ENCODE data around the gene CMTM3. TPM values are rescaled to one million over a fixed set of nuclear protein-coding genes. Genes with fewer than 3 reads are reported as not detected.

Gene CMTM3
- total and polyA plus RNA-seq, 9 of the 15 experiments (the other 6 are each of a cell fraction or from before 2014, with no cell fraction given) = 4.6 to 33.4 (median 17.5) TPM

DNA sequence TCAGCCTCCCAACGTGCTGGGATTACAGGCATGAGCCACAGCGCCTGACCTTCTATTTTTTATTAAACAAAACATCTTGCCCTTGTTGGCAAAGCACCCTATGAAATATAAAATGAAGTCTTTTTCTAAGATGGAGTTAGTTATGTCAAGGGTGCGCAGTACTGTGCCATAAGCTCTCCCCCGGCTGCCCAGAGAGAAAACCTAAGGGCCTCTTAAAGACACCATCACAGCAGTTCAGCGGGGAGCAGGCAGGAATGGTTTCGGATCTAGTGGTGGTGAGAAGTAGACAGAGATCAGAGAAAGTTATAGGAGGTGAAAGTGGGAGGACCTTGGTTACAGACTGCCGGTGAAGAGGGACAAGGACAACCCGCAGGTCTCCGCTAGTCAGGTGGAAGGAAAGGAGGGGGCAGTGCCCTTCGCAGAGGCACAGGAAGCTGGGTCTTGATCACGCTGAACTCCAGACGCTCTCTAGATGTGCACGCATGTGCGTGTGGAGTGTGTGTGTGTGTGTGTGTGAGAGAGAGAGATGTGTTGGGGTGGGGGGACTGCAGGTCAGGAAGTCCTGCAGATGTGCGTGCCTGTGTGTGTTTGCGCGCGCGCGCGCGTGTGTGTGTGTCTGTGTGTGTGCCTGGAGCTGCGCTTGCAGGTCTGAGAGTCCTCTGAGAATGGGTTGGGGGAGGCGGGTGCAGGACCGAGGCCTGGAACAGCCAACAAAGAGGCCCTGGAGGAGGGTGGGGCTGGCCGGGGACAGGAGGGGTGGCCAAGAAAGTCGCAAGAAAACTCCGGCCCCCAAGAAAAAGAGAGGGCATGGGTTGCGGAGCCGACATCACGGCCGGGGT, 748 bp upstream of the CMTM3 start (continued):
- TF ChIP-seq, protein P1, sequence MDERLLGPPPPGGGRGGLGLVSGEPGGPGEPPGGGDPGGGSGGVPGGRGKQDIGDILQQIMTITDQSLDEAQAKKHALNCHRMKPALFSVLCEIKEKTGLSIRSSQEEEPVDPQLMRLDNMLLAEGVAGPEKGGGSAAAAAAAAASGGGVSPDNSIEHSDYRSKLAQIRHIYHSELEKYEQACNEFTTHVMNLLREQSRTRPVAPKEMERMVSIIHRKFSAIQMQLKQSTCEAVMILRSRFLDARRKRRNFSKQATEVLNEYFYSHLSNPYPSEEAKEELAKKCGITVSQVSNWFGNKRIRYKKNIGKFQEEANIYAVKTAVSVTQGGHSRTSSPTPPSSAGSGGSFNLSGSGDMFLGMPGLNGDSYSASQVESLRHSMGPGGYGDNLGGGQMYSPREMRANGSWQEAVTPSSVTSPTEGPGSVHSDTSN (CRISPR knock-in tag; IDR thresholded peaks at IDR 0.05; ENCODE audit: low read depth) = no peak
- TF ChIP-seq, protein P1 (tag; conservative IDR thresholded peaks at IDR 0.05; ENCODE audit: low read depth) = no peak; the same call in 1 of the 2 replicates
- TF ChIP-seq ETV1 (tag; conservative IDR thresholded peaks at IDR 0.05; ENCODE audit: low read depth) (no peak), KDM1A (IDR thresholded peaks at IDR 0.05) (no peak), RHOXF2B (CRISPR knock-in tag; conservative IDR thresholded peaks at IDR 0.05) (no peak), ZBTB7A (IDR thresholded peaks at IDR 0.05; ENCODE audit: borderline replicate concordance, control insufficient read depth, low read depth, low read length) (no peak), SMAD4 (CRISPR knock-in tag; conservative IDR thresholded peaks at IDR 0.05) (peak; percentile 91), ZNF766 (CRISPR knock-in tag; conservative IDR thresholded peaks at IDR 0.05) (peak; percentile 78), YY1 (IDR thresholded peaks at IDR 0.05; ENCODE audit: borderline replicate concordance in 1 of 3, control insufficient read depth in 1 of 3, extremely low read depth in 1 of 3, insufficient read depth in 3 of 3, insufficient read length in 1 of 3, insufficient replicate concordance in 2 of 3, low read depth in 1 of 3, low read length in 2 of 3) (no peak), CBFA2T2 (conservative IDR thresholded peaks at IDR 0.05) (0 out of 2 replicates have a peak, but pooled peaks have one; percentile 16)
- TF ChIP-seq, protein P2, sequence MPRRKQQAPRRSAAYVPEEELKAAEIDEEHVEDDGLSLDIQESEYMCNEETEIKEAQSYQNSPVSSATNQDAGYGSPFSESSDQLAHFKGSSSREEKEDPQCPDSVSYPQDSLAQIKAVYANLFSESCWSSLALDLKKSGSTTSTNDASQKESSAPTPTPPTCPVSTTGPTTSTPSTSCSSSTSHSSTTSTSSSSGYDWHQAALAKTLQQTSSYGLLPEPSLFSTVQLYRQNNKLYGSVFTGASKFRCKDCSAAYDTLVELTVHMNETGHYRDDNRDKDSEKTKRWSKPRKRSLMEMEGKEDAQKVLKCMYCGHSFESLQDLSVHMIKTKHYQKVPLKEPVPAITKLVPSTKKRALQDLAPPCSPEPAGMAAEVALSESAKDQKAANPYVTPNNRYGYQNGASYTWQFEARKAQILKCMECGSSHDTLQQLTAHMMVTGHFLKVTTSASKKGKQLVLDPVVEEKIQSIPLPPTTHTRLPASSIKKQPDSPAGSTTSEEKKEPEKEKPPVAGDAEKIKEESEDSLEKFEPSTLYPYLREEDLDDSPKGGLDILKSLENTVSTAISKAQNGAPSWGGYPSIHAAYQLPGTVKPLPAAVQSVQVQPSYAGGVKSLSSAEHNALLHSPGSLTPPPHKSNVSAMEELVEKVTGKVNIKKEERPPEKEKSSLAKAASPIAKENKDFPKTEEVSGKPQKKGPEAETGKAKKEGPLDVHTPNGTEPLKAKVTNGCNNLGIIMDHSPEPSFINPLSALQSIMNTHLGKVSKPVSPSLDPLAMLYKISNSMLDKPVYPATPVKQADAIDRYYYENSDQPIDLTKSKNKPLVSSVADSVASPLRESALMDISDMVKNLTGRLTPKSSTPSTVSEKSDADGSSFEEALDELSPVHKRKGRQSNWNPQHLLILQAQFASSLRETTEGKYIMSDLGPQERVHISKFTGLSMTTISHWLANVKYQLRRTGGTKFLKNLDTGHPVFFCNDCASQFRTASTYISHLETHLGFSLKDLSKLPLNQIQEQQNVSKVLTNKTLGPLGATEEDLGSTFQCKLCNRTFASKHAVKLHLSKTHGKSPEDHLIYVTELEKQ (CRISPR knock-in tag; IDR thresholded peaks at IDR 0.05) = peak; percentile 79; the same call in 1 of the 2 replicates
- TF ChIP-seq, protein P3, sequence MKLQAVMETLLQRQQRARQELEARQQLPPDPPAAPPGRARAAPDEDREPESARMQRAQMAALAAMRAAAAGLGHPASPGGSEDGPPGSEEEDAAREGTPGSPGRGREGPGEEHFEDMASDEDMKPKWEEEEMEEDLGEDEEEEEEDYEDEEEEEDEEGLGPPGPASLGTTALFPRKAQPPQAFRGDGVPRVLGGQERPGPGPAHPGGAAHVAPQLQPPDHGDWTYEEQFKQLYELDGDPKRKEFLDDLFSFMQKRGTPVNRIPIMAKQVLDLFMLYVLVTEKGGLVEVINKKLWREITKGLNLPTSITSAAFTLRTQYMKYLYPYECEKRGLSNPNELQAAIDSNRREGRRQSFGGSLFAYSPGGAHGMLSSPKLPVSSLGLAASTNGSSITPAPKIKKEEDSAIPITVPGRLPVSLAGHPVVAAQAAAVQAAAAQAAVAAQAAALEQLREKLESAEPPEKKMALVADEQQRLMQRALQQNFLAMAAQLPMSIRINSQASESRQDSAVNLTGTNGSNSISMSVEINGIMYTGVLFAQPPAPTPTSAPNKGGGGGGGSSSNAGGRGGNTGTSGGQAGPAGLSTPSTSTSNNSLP (IDR thresholded peaks at IDR 0.05; ENCODE audit: borderline replicate concordance, low read depth, low read length) = no peak
- TF ChIP-seq, protein P4, sequence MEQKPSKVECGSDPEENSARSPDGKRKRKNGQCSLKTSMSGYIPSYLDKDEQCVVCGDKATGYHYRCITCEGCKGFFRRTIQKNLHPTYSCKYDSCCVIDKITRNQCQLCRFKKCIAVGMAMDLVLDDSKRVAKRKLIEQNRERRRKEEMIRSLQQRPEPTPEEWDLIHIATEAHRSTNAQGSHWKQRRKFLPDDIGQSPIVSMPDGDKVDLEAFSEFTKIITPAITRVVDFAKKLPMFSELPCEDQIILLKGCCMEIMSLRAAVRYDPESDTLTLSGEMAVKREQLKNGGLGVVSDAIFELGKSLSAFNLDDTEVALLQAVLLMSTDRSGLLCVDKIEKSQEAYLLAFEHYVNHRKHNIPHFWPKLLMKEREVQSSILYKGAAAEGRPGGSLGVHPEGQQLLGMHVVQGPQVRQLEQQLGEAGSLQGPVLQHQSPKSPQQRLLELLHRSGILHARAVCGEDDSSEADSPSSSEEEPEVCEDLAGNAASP (IDR thresholded peaks at IDR 0.05) = no peak
- TF ChIP-seq, protein P5, sequence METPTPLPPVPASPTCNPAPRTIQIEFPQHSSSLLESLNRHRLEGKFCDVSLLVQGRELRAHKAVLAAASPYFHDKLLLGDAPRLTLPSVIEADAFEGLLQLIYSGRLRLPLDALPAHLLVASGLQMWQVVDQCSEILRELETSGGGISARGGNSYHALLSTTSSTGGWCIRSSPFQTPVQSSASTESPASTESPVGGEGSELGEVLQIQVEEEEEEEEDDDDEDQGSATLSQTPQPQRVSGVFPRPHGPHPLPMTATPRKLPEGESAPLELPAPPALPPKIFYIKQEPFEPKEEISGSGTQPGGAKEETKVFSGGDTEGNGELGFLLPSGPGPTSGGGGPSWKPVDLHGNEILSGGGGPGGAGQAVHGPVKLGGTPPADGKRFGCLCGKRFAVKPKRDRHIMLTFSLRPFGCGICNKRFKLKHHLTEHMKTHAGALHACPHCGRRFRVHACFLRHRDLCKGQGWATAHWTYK (CRISPR knock-in tag; IDR thresholded peaks at IDR 0.05) = peak; percentile 81; the same call in 1 of the 2 replicates
